ENCODE measurements around the gene EPB41. TPM values are rescaled to one million over a fixed set of nuclear protein-coding genes. Genes with fewer than 3 reads are reported as not detected.

The EPB41 gene
- total and polyA plus RNA-seq, 2 donors (not counting 3 experiments of a cell fraction or from before 2014, with no cell fraction given): 22.3 to 45.7 TPM

GRCh38 chr1:29043274-29043965, 129.1 kb downstream of the EPB41 start:
- Histone ChIP-seq H3K9me3 (replicated peaks; ENCODE audit: control insufficient read depth, insufficient read depth, low read length) (no peaks in the 10 kb centered on the region), H2AFZ (ENCODE audit: low read depth, low read length) (no peak overlapping the region), H3K79me2 (ENCODE audit: control insufficient read depth, insufficient read depth, low read length) (no peaks in the 10 kb centered on the region), H3K9me1 (replicated peaks; ENCODE audit: control insufficient read depth, extremely low read depth, insufficient read depth, low read length) (peaks cover 2% of the 10 kb centered on the region), H3K27ac (ENCODE audit: insufficient read depth, low read depth, low read length) (no peak overlapping the region), H3K4me3 (replicated peaks in 1 of 3; ENCODE audit: insufficient read depth in 1 of 3, low read depth in 1 of 3, low read length in 3 of 3) (no peak overlapping the region), H3K4me2 (ENCODE audit: insufficient read depth, low read length) (no peak overlapping the region), H3K36me3 (ENCODE audit: control insufficient read depth in 2 of 2, extremely low read depth in 1 of 2, insufficient read depth in 2 of 2, low read length in 2 of 2) (no peaks in the 10 kb centered on the region), H3K27me3 (ENCODE audit: control insufficient read depth in 2 of 2, insufficient read depth in 2 of 2, low read length in 2 of 2) (no peaks in the 10 kb centered on the region), H4K20me1 (replicated peaks; ENCODE audit: control insufficient read depth, extremely low read depth, insufficient read depth, low read length) (no peaks in the 10 kb centered on the region), H3K9ac (replicated peaks; ENCODE audit: extremely low read depth, insufficient read depth, low read length) (no peak overlapping the region), H3K4me1 (ENCODE audit: control insufficient read depth, extremely low read depth, insufficient read depth, low read length) (peaks cover 5% of the 10 kb centered on the region)
- POLR2A ChIA-PET: no interaction called here
- no peak for DNase-seq (ENCODE audit: low read depth, low spot score)
- no TSS peak for BruUV-seq (replicated peaks)
- TF ChIP-seq, protein P1, sequence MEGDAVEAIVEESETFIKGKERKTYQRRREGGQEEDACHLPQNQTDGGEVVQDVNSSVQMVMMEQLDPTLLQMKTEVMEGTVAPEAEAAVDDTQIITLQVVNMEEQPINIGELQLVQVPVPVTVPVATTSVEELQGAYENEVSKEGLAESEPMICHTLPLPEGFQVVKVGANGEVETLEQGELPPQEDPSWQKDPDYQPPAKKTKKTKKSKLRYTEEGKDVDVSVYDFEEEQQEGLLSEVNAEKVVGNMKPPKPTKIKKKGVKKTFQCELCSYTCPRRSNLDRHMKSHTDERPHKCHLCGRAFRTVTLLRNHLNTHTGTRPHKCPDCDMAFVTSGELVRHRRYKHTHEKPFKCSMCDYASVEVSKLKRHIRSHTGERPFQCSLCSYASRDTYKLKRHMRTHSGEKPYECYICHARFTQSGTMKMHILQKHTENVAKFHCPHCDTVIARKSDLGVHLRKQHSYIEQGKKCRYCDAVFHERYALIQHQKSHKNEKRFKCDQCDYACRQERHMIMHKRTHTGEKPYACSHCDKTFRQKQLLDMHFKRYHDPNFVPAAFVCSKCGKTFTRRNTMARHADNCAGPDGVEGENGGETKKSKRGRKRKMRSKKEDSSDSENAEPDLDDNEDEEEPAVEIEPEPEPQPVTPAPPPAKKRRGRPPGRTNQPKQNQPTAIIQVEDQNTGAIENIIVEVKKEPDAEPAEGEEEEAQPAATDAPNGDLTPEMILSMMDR (IDR thresholded peaks at IDR 0.05; ENCODE audit: extremely low read depth in 1 of 2, insufficient read depth in 1 of 2, low read depth in 1 of 2, low read length in 2 of 2): no peak
- no peak for TF ChIP-seq POLR2AphosphoS5 (IDR thresholded peaks at IDR 0.05; ENCODE audit: insufficient read depth, low read depth, low read length)
- TF ChIP-seq FOS (IDR thresholded peaks at IDR 0.05; ENCODE audit: borderline replicate concordance, insufficient read depth, low read length): no peak
- no peak for TF ChIP-seq GATA2 (IDR thresholded peaks at IDR 0.05; ENCODE audit: insufficient read depth, insufficient read length, low read depth, low read length)
- CTCF ChIA-PET: interaction anchor here (0.8 to 3.1 kb wide), 7 partner anchors 10 to 167 kb away, joined by 3 to 14 read pairs (median 4); no protein-coding TSS in a partner anchor
- intact Hi-C loops (cut with micrococcal nuclease): no loop called here
- FAIRE-seq: no peak
- dilution Hi-C loops (cut with MboI; ENCODE audit: extremely low pct_ligation_motif_present, low sequenced_read_pairs): no loop called here

DNA sequence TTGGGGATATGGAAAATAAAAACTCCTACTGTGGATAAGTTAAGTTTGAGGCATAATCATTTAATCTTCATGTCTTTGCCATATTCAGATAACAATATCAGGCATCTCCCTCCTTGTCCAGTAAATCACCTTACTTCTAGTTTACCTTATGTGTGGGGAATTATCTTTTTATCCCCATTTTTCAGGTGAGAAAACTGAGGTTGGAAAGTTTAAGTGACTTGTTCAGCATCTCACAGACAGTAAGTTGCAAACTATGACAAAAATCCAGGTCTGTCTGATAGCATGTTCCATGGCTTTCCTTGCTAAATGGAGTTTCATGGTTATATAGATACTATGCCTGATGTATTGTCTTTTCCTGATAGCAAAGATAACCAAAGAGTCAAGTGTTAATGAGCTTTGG, 129.6 kb downstream of the EPB41 start:
- Histone ChIP-seq H3K27ac (ENCODE audit: insufficient read depth, low read depth, low read length) (no peak overlapping the region), H4K20me1 (replicated peaks; ENCODE audit: control insufficient read depth, extremely low read depth, insufficient read depth, low read length) (no peaks in the 10 kb centered on the region), H3K9me3 (replicated peaks; ENCODE audit: control insufficient read depth, insufficient read depth, low read length) (no peaks in the 10 kb centered on the region), H3K4me3 (replicated peaks in 1 of 3; ENCODE audit: insufficient read depth in 1 of 3, low read depth in 1 of 3, low read length in 3 of 3) (no peak overlapping the region), H3K27me3 (ENCODE audit: control insufficient read depth in 2 of 2, insufficient read depth in 2 of 2, low read length in 2 of 2) (no peaks in the 10 kb centered on the region), H3K9me1 (replicated peaks; ENCODE audit: control insufficient read depth, extremely low read depth, insufficient read depth, low read length) (peaks cover 2% of the 10 kb centered on the region), H3K79me2 (ENCODE audit: control insufficient read depth, insufficient read depth, low read length) (no peaks in the 10 kb centered on the region), H3K9ac (replicated peaks; ENCODE audit: extremely low read depth, insufficient read depth, low read length) (no peak overlapping the region), H3K4me2 (ENCODE audit: insufficient read depth, low read length) (no peak overlapping the region), H3K36me3 (ENCODE audit: control insufficient read depth in 2 of 2, extremely low read depth in 1 of 2, insufficient read depth in 2 of 2, low read length in 2 of 2) (no peaks in the 10 kb centered on the region), H2AFZ (ENCODE audit: low read depth, low read length) (no peak overlapping the region), H3K4me1 (ENCODE audit: control insufficient read depth, extremely low read depth, insufficient read depth, low read length) (peaks cover 5% of the 10 kb centered on the region)
- intact Hi-C loops (cut with micrococcal nuclease): no loop called here
- TF ChIP-seq MYC (IDR thresholded peaks at IDR 0.05; ENCODE audit: low read depth, low read length) (no peak), POLR2A (IDR thresholded peaks at IDR 0.05; ENCODE audit: low read depth, low read length) (no peak), EZH2 (IDR thresholded peaks at IDR 0.05; ENCODE audit: borderline replicate concordance, low read depth, low read length, severe bottlenecking) (no peak), GATA2 (IDR thresholded peaks at IDR 0.05; ENCODE audit: insufficient read depth, insufficient read length, low read depth, low read length) (no peak), FOS (IDR thresholded peaks at IDR 0.05; ENCODE audit: borderline replicate concordance, insufficient read depth, low read length) (no peak), JUN (IDR thresholded peaks at IDR 0.05; ENCODE audit: borderline replicate concordance, insufficient read depth, insufficient read length, low read depth) (no peak), POLR2AphosphoS5 (IDR thresholded peaks at IDR 0.05; ENCODE audit: insufficient read depth, low read depth, low read length) (no peak)
- TF ChIP-seq, protein P2, sequence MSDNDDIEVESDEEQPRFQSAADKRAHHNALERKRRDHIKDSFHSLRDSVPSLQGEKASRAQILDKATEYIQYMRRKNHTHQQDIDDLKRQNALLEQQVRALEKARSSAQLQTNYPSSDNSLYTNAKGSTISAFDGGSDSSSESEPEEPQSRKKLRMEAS (IDR thresholded peaks at IDR 0.05; ENCODE audit: insufficient read depth, insufficient read length): no peak
- TF ChIP-seq, protein P1 (IDR thresholded peaks at IDR 0.05; ENCODE audit: extremely low read depth in 1 of 2, insufficient read depth in 1 of 2, low read depth in 1 of 2, low read length in 2 of 2): no peak
- no peak for FAIRE-seq
- no peak for DNase-seq (ENCODE audit: low read depth, low spot score)
- dilution Hi-C loops (cut with MboI; ENCODE audit: extremely low pct_ligation_motif_present, low sequenced_read_pairs): no loop called here
- ChIA-PET CTCF (interaction anchor here (0.8 to 3.1 kb wide), 4 partner anchors 10 to 167 kb away, joined by 3 to 14 read pairs (median 6); no protein-coding TSS in a partner anchor), POLR2A (no interaction called here)
- BruUV-seq (replicated peaks): no TSS peak

Measured in endothelial cell of umbilical vein (primary cell).